ENCODE measurements around the gene MAN1C1. TPM values are rescaled to one million over a fixed set of nuclear protein-coding genes. Genes with fewer than 3 reads are reported as not detected.
A peak's percentile ranks its signal among the peaks of the same experiment; 100 is the strongest.

MAN1C1 gene
- total RNA-seq, 1 donor from 2014 or later = 9.1 TPM

- peak; percentile 80 for DNase-seq (ENCODE audit: extremely low spot score, unreplicated experiment)
- H3K4me3 Mint-ChIP-seq = no peak overlapping the region
Observed at GRCh38 chr1:25608488-25609178, 8.0 kb upstream of the MAN1C1 start.

GRCh38 chr1:25609921-25610320 lies 6.7 kb upstream of the MAN1C1 start:
- no peaks in the 10 kb centered on the region for H3K9me3 Mint-ChIP-seq
- TF ChIP-seq CTCF (conservative IDR thresholded peaks at IDR 0.05) = no peak
- H3K27ac Mint-ChIP-seq = no peak overlapping the region
- H3K4me1 Mint-ChIP-seq (ENCODE audit: unreplicated experiment) = peaks cover 3% of the 10 kb centered on the region
- peaks cover 64% of the 10 kb centered on the region for H3K27me3 Mint-ChIP-seq
- peak; percentile 8 for DNase-seq (ENCODE audit: extremely low spot score, unreplicated experiment)
- no peaks in the 10 kb centered on the region for H3K36me3 Mint-ChIP-seq
- no peak overlapping the region for H3K4me3 Mint-ChIP-seq

More at GRCh38 chr1:25608488-25609178, 8.0 kb upstream of the MAN1C1 start:
- peaks cover 55% of the 10 kb centered on the region for H3K27me3 Mint-ChIP-seq
- H3K4me1 Mint-ChIP-seq (ENCODE audit: unreplicated experiment) = peaks cover 3% of the 10 kb centered on the region
- peak; percentile 75 for TF ChIP-seq CTCF (conservative IDR thresholded peaks at IDR 0.05)
- H3K9me3 Mint-ChIP-seq = no peaks in the 10 kb centered on the region
- no peaks in the 10 kb centered on the region for H3K36me3 Mint-ChIP-seq
- H3K27ac Mint-ChIP-seq = no peak overlapping the region

GRCh38 chr1:25610822-25611630 lies 5.6 kb upstream of the MAN1C1 start:
- peaks cover 68% of the 10 kb centered on the region for H3K27me3 Mint-ChIP-seq
- no peaks in the 10 kb centered on the region for H3K36me3 Mint-ChIP-seq
- no peak overlapping the region for H3K27ac Mint-ChIP-seq
- no peak for TF ChIP-seq CTCF (conservative IDR thresholded peaks at IDR 0.05)
- H3K9me3 Mint-ChIP-seq = no peaks in the 10 kb centered on the region
- H3K4me3 Mint-ChIP-seq = no peak overlapping the region
- peak; percentile 42 for DNase-seq (ENCODE audit: extremely low spot score, unreplicated experiment)
- peaks cover 10% of the 10 kb centered on the region for H3K4me1 Mint-ChIP-seq (ENCODE audit: unreplicated experiment)

GRCh38 chr1:25611843-25612242 lies 4.7 kb upstream of the MAN1C1 start:
- TF ChIP-seq CTCF (conservative IDR thresholded peaks at IDR 0.05) = no peak

GRCh38 chr1:25612421-25612820 lies 4.2 kb upstream of the MAN1C1 start:
- Mint-ChIP-seq H3K27me3 (peaks cover 57% of the 10 kb centered on the region), H3K4me3 (no peak overlapping the region), H3K9me3 (no peaks in the 10 kb centered on the region), H3K4me1 (ENCODE audit: unreplicated experiment) (peaks cover 10% of the 10 kb centered on the region), H3K36me3 (no peaks in the 10 kb centered on the region), H3K27ac (no peak overlapping the region)
- peak; percentile 1 for DNase-seq (ENCODE audit: extremely low spot score, unreplicated experiment)
- TF ChIP-seq CTCF (conservative IDR thresholded peaks at IDR 0.05) = no peak

More at GRCh38 chr1:25611843-25612242, 4.7 kb upstream of the MAN1C1 start:
- Mint-ChIP-seq H3K9me3 (no peaks in the 10 kb centered on the region), H3K27me3 (peaks cover 62% of the 10 kb centered on the region), H3K4me1 (ENCODE audit: unreplicated experiment) (peaks cover 10% of the 10 kb centered on the region), H3K36me3 (no peaks in the 10 kb centered on the region), H3K4me3 (no peak overlapping the region), H3K27ac (no peak overlapping the region)
- DNase-seq (ENCODE audit: extremely low spot score, unreplicated experiment) = peak; percentile 25

All from type B pancreatic cell (in vitro differentiated cells).